Fibroblast of lung (primary cell): ENCODE measurements around the gene GABBR2. TPM values are rescaled to one million over a fixed set of nuclear protein-coding genes. Genes with fewer than 3 reads are reported as not detected.
A peak's percentile ranks its signal among the peaks of the same experiment; 100 is the strongest.

ENCODE experiments used
- DNase-seq, 2 donors: peaks; one replicate each; pipeline versions ENCODE4 v3.0.0 to v3.0.0-alpha.2; 2010; ENCODE audit warnings: low read depth in 2 of 2
- H2AFZ ChIP-seq: 2 replicates; pipeline ENCODE4 v1.5.1; 2012; ENCODE audit warnings: low read length, control low read depth, inconsistent platforms
- H3K27ac ChIP-seq: 2 replicates; pipeline ENCODE4 v1.5.1; 2011; ENCODE audit warnings: low read length, control low read depth; ENCODE audit not compliant: insufficient read depth
- H3K27me3 ChIP-seq: 2 replicates; pipeline ENCODE4 v1.5.1; 2011; ENCODE audit warnings: mild to moderate bottlenecking, low read length; ENCODE audit not compliant: control insufficient read depth, insufficient read depth
- H3K36me3 ChIP-seq: 2 replicates; pipeline ENCODE4 v1.5.1; 2011; ENCODE audit warnings: low read length; ENCODE audit not compliant: control insufficient read depth, insufficient read depth
- H3K4me1 ChIP-seq: 2 replicates; pipeline ENCODE4 v1.5.1; 2011; ENCODE audit warnings: low read length; ENCODE audit not compliant: control insufficient read depth, insufficient read depth; ENCODE audit errors: extremely low read depth
- H3K4me2 ChIP-seq: 2 replicates; pipeline ENCODE4 v1.5.1; 2011; ENCODE audit warnings: low read length, control low read depth; ENCODE audit not compliant: insufficient read depth; ENCODE audit errors: extremely low read depth
- H3K4me3 ChIP-seq, 4 experiments: fragments of 200-600 bp in 1 of 4; sonication (generic) in 1 of 4; replicated peaks in 1 of 4; 2 replicates each; pipeline ENCODE4 v1.5.1; 2011 to 2016; ENCODE audit warnings: low read length in 4 of 4, low read depth in 3 of 4, mild to moderate bottlenecking in 3 of 4, control low read depth in 2 of 4, inconsistent platforms in 1 of 4, mixed read lengths in 1 of 4; ENCODE audit not compliant: insufficient read depth in 1 of 4; ENCODE audit errors: control extremely low read depth in 1 of 4
- H3K79me2 ChIP-seq: 2 replicates; pipeline ENCODE4 v1.5.1; 2012; ENCODE audit warnings: mild to moderate bottlenecking, low read length, inconsistent platforms; ENCODE audit not compliant: control insufficient read depth, insufficient read depth
- H3K9ac ChIP-seq: 2 replicates; pipeline ENCODE4 v1.5.1; 2011; ENCODE audit warnings: mild to moderate bottlenecking, low read length, control low read depth; ENCODE audit not compliant: insufficient read depth
- H3K9me3 ChIP-seq: 2 replicates; pipeline ENCODE4 v1.5.1; 2012; ENCODE audit warnings: low read depth, low read length; ENCODE audit not compliant: control insufficient read depth, insufficient read depth
- H4K20me1 ChIP-seq: 2 replicates; pipeline ENCODE4 v1.5.1; 2011; ENCODE audit warnings: low read length; ENCODE audit not compliant: control insufficient read depth, insufficient read depth; ENCODE audit errors: extremely low read depth
- CTCF ChIP-seq, 2 donors: IDR thresholded peaks in 1 of 2; conservative IDR thresholded peaks in 1 of 2; 1 replicate in 1 of 2; 2 replicates in 1 of 2; pipeline ENCODE4 v1.5.1; 2011 to 2012; ENCODE audit warnings: low read length in 2 of 2, control low read depth in 1 of 2, inconsistent platforms in 1 of 2, low read depth in 1 of 2, mild to moderate bottlenecking in 1 of 2
- EZH2 ChIP-seq: IDR thresholded peaks from 2 replicates; pipeline ENCODE4 v1.5.1; 2012; ENCODE audit warnings: low read length, control low read depth, mild to moderate bottlenecking; ENCODE audit errors: missing control alignments
- polyA plus RNA-seq, 2 donors: library from polyadenylated mRNA; depleted of rRNA in 1 of 2; stranded (reverse) in 1 of 2; unstranded in 1 of 2; fragments of >200 nt; gene quantifications; 2 replicates each; pipeline ENCODE4 v1.2.1, GENCODE V29; 2011 to 2012; ENCODE audit warnings: missing spikeins in 1 of 2
- total RNA-seq: library from RNA; depleted of rRNA; stranded (reverse); fragments of >200 nt; gene quantifications from 2 replicates; pipeline ENCODE4 v1.2.1, GENCODE V29; 2014

GABBR2 gene
- total and polyA plus RNA-seq, 2 donors (not counting 1 experiment from before 2014, with no cell fraction given): 0.32 to 0.33 TPM

- H3K27me3 ChIP-seq: peaks cover 3% of the 10 kb centered on the region
- no peak for TF ChIP-seq EZH2
- no peak for TF ChIP-seq CTCF (conservative IDR thresholded peaks at IDR 0.05 in 1 of 2, IDR thresholded peaks at IDR 0.05 in 1 of 2; ENCODE audit: low read depth in 1 of 2, low read length in 2 of 2)
- no peaks in the 10 kb centered on the region for H3K79me2 ChIP-seq
- H3K36me3 ChIP-seq: no peaks in the 10 kb centered on the region
- H3K9me3 ChIP-seq: no peaks in the 10 kb centered on the region
- H4K20me1 ChIP-seq: no peaks in the 10 kb centered on the region
- no peak overlapping the region for H3K4me3 ChIP-seq
- H3K9ac ChIP-seq: no peak overlapping the region
- H2AFZ ChIP-seq: no peak overlapping the region
- H3K27ac ChIP-seq: no peak overlapping the region
- H3K4me2 ChIP-seq: no peak overlapping the region
- H3K4me1 ChIP-seq: no peaks in the 10 kb centered on the region
- no peak for DNase-seq
Measured at GRCh38 chr9:98673681-98674080, 35.1 kb downstream of the GABBR2 start.

- Histone ChIP-seq H3K27me3 (peaks cover 2% of the 10 kb centered on the region), H3K9me3 (no peaks in the 10 kb centered on the region), H3K36me3 (no peaks in the 10 kb centered on the region), H3K4me1 (no peaks in the 10 kb centered on the region), H4K20me1 (no peaks in the 10 kb centered on the region), H2AFZ (no peak overlapping the region), H3K79me2 (no peaks in the 10 kb centered on the region), H3K9ac (no peak overlapping the region), H3K4me2 (peak overlapping the region; percentile 4), H3K27ac (no peak overlapping the region), H3K4me3 (no peak overlapping the region)
- no peak for DNase-seq
- TF ChIP-seq CTCF (conservative IDR thresholded peaks at IDR 0.05 in 1 of 2, IDR thresholded peaks at IDR 0.05 in 1 of 2; ENCODE audit: low read depth in 1 of 2, low read length in 2 of 2): no peak
- no peak for TF ChIP-seq EZH2
Measured at GRCh38 chr9:98667005-98667640, 41.6 kb downstream of the GABBR2 start.

- H3K4me1 ChIP-seq: no peaks in the 10 kb centered on the region
- H3K4me3 ChIP-seq: no peak overlapping the region
- TF ChIP-seq EZH2: no peak
- no peak for TF ChIP-seq CTCF (conservative IDR thresholded peaks at IDR 0.05 in 1 of 2, IDR thresholded peaks at IDR 0.05 in 1 of 2; ENCODE audit: low read depth in 1 of 2, low read length in 2 of 2)
- H2AFZ ChIP-seq: no peak overlapping the region
- no peaks in the 10 kb centered on the region for H3K36me3 ChIP-seq
- peaks cover 2% of the 10 kb centered on the region for H3K27me3 ChIP-seq
- no peaks in the 10 kb centered on the region for H3K9me3 ChIP-seq
- H3K4me2 ChIP-seq: no peak overlapping the region
- no peaks in the 10 kb centered on the region for H3K79me2 ChIP-seq
- no peak for DNase-seq
- no peak overlapping the region for H3K9ac ChIP-seq
- no peaks in the 10 kb centered on the region for H4K20me1 ChIP-seq
- no peak overlapping the region for H3K27ac ChIP-seq
Measured at GRCh38 chr9:98665501-98665900, 43.2 kb downstream of the GABBR2 start.
